ENCODE measurements around the gene NEDD4. TPM values are rescaled to one million over a fixed set of nuclear protein-coding genes. Genes with fewer than 3 reads are reported as not detected.

The NEDD4 gene
- polyA plus RNA-seq, 1 donor (not counting 4 experiments of a cell fraction or from before 2014, with no cell fraction given) = 24.3 TPM

DNA sequence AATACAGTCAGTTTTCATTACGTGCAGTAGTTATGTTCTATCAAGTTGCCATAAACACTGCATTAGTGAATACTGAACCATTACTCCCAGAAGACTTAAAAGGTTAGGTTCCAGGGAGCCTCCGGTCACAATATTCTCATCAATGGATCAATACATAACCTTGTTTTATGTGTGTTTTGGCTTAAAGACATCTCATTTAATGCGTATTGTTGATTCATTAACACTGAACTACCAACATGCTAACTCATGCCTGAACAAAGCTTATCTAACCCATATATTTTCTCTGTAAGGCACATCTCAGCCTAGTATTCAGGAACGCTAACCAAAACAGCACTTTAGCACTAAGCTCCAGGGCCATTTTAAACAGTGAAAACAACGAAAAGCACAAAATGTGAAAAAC is 24.1 kb upstream of the NEDD4 start:
- Histone ChIP-seq H3K4me1 (ENCODE audit: control insufficient read depth, extremely low read depth, insufficient read depth, low read length) (peaks cover 24% of the 10 kb centered on the region), H3K4me3 (ENCODE audit: control insufficient read depth in 2 of 3, extremely low read depth in 1 of 3, insufficient read depth in 2 of 3, low read depth in 1 of 3, low read length in 3 of 3) (no peak overlapping the region), H3K36me3 (ENCODE audit: control insufficient read depth in 2 of 2, extremely low read depth in 1 of 2, insufficient read depth in 2 of 2, low read length in 2 of 2) (no peaks in the 10 kb centered on the region), H4K20me1 (ENCODE audit: control insufficient read depth, extremely low read depth, insufficient read depth, low read length) (no peaks in the 10 kb centered on the region), H3K9me3 (ENCODE audit: control insufficient read depth, low read depth, low read length) (peaks cover 2% of the 10 kb centered on the region), H2AFZ (ENCODE audit: control insufficient read depth, low read length) (peak overlapping the region; percentile 38), H3K79me2 (ENCODE audit: control insufficient read depth, insufficient read depth, low read length) (no peaks in the 10 kb centered on the region), H3K27ac (ENCODE audit: control insufficient read depth, insufficient read depth, low read length) (no peak overlapping the region), H3K9me1 (ENCODE audit: control insufficient read depth, extremely low read depth, insufficient read depth, low read length) (no peaks in the 10 kb centered on the region), H3K27me3 (ENCODE audit: control insufficient read depth, extremely low read depth, insufficient read depth, low read length) (no peaks in the 10 kb centered on the region), H3K4me2 (ENCODE audit: control insufficient read depth, extremely low read depth, insufficient read depth, low read depth, low read length) (peak overlapping the region; percentile 7), H3K9ac (ENCODE audit: control insufficient read depth, extremely low read depth, insufficient read depth, low read length) (no peak overlapping the region)
- DNase-seq (ENCODE audit: low read depth, low spot score) = no peak
- FAIRE-seq = no peak
- TF ChIP-seq EZH2 (IDR thresholded peaks at IDR 0.05; ENCODE audit: low read length) = no peak
- TF ChIP-seq, protein P1, sequence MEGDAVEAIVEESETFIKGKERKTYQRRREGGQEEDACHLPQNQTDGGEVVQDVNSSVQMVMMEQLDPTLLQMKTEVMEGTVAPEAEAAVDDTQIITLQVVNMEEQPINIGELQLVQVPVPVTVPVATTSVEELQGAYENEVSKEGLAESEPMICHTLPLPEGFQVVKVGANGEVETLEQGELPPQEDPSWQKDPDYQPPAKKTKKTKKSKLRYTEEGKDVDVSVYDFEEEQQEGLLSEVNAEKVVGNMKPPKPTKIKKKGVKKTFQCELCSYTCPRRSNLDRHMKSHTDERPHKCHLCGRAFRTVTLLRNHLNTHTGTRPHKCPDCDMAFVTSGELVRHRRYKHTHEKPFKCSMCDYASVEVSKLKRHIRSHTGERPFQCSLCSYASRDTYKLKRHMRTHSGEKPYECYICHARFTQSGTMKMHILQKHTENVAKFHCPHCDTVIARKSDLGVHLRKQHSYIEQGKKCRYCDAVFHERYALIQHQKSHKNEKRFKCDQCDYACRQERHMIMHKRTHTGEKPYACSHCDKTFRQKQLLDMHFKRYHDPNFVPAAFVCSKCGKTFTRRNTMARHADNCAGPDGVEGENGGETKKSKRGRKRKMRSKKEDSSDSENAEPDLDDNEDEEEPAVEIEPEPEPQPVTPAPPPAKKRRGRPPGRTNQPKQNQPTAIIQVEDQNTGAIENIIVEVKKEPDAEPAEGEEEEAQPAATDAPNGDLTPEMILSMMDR (optimal IDR thresholded peaks at IDR 0.05 in 1 of 3, IDR thresholded peaks at IDR 0.05 in 1 of 3, conservative IDR thresholded peaks at IDR 0.05 in 1 of 3; ENCODE audit: extremely low read depth in 1 of 3, insufficient read depth in 2 of 3, low read length in 3 of 3) = no peak
- dilution Hi-C loops (cut with MboI; ENCODE audit: extremely low pct_ligation_motif_present, low sequenced_read_pairs) = no loop called here

DNA sequence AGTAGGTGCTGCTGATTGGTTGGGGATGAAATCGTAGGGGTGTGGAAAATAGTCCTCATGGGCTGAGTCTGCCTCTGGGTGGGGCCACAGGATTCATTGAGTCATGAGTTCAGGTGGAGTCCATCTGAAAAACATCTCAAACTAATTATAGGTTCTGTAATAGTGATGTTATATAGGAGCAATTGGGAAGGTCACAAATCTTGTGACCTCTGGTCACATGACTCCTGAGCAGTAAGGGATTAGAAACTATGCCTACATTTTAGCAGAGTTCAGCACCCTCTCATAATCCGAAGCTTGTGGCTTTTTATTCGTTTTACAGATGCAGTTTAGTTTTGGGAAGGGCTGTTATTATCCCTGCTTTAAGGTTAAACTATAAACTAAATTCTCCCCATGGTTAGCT is 22.9 kb upstream of the NEDD4 start:
- Histone ChIP-seq H3K27me3 (ENCODE audit: control insufficient read depth, extremely low read depth, insufficient read depth, low read length) (no peaks in the 10 kb centered on the region), H3K36me3 (ENCODE audit: control insufficient read depth in 2 of 2, extremely low read depth in 1 of 2, insufficient read depth in 2 of 2, low read length in 2 of 2) (no peaks in the 10 kb centered on the region), H4K20me1 (ENCODE audit: control insufficient read depth, extremely low read depth, insufficient read depth, low read length) (no peaks in the 10 kb centered on the region), H3K27ac (ENCODE audit: control insufficient read depth, insufficient read depth, low read length) (no peak overlapping the region), H3K9me3 (ENCODE audit: control insufficient read depth, low read depth, low read length) (peaks cover 2% of the 10 kb centered on the region), H3K4me1 (ENCODE audit: control insufficient read depth, extremely low read depth, insufficient read depth, low read length) (peaks cover 24% of the 10 kb centered on the region), H3K4me2 (ENCODE audit: control insufficient read depth, extremely low read depth, insufficient read depth, low read depth, low read length) (no peak overlapping the region), H3K4me3 (ENCODE audit: control insufficient read depth in 2 of 3, extremely low read depth in 1 of 3, insufficient read depth in 2 of 3, low read depth in 1 of 3, low read length in 3 of 3) (no peak overlapping the region), H2AFZ (ENCODE audit: control insufficient read depth, low read length) (no peak overlapping the region), H3K9me1 (ENCODE audit: control insufficient read depth, extremely low read depth, insufficient read depth, low read length) (no peaks in the 10 kb centered on the region), H3K79me2 (ENCODE audit: control insufficient read depth, insufficient read depth, low read length) (no peaks in the 10 kb centered on the region), H3K9ac (ENCODE audit: control insufficient read depth, extremely low read depth, insufficient read depth, low read length) (no peak overlapping the region)
- FAIRE-seq (no peak), DNase-seq (ENCODE audit: low read depth, low spot score) (no peak)
- no peak for TF ChIP-seq EZH2 (IDR thresholded peaks at IDR 0.05; ENCODE audit: low read length)
- TF ChIP-seq, protein P1 (optimal IDR thresholded peaks at IDR 0.05 in 1 of 3, IDR thresholded peaks at IDR 0.05 in 1 of 3, conservative IDR thresholded peaks at IDR 0.05 in 1 of 3; ENCODE audit: extremely low read depth in 1 of 3, insufficient read depth in 2 of 3, low read length in 3 of 3) = no peak
- dilution Hi-C loops (cut with MboI; ENCODE audit: extremely low pct_ligation_motif_present, low sequenced_read_pairs) = no loop called here

Measured in keratinocyte (primary cell).